Measurements from ENCODE around the gene PAPPA2.

Gene PAPPA2

GRCh38 chr1:176766779-176767178 lies 303.8 kb downstream of the PAPPA2 start:
- no peak for TF ChIP-seq CTCF (IDR thresholded peaks at IDR 0.05; ENCODE audit: low read length)
- no peak for TF ChIP-seq EZH2 (IDR thresholded peaks at IDR 0.05; ENCODE audit: borderline replicate concordance, low read length)
- no peaks in the 10 kb centered on the region for H3F3A ChIP-seq (ENCODE audit: insufficient read depth, low read length)
- no peaks in the 10 kb centered on the region for H3K27me3 ChIP-seq (ENCODE audit: insufficient read depth, low read length)
- H3K9me3 ChIP-seq (ENCODE audit: low read length), result no peaks in the 10 kb centered on the region
- no peak overlapping the region for H3K4me2 ChIP-seq (ENCODE audit: low read length)
- H3K9me2 ChIP-seq (ENCODE audit: low read depth, low read length), result no peaks in the 10 kb centered on the region
- no peak overlapping the region for H3K9ac ChIP-seq (ENCODE audit: low read length)
- no peak overlapping the region for H3K27ac ChIP-seq (ENCODE audit: low read depth, low read length, poor library complexity, severe bottlenecking)
- no peaks in the 10 kb centered on the region for H4K20me1 ChIP-seq (ENCODE audit: insufficient read depth, low read length)
- no peaks in the 10 kb centered on the region for H3K4me1 ChIP-seq (ENCODE audit: insufficient read depth, low read length, severe bottlenecking)
- H3K36me3 ChIP-seq (ENCODE audit: insufficient read depth, low read length), result no peaks in the 10 kb centered on the region
- no peak overlapping the region for H3K4me3 ChIP-seq (ENCODE audit: low read depth, low read length, poor library complexity, severe bottlenecking)
- no peak overlapping the region for H2AFZ ChIP-seq (ENCODE audit: low read length)
- H3K79me2 ChIP-seq (ENCODE audit: insufficient read depth, low read length), result no peaks in the 10 kb centered on the region

GRCh38 chr1:176767714-176768136 lies 304.8 kb downstream of the PAPPA2 start:
- H3K27ac ChIP-seq (ENCODE audit: low read depth, low read length, poor library complexity, severe bottlenecking), result no peak overlapping the region
- H2AFZ ChIP-seq (ENCODE audit: low read length), result no peak overlapping the region
- no peaks in the 10 kb centered on the region for H3K9me3 ChIP-seq (ENCODE audit: low read length)
- no peaks in the 10 kb centered on the region for H3F3A ChIP-seq (ENCODE audit: insufficient read depth, low read length)
- H3K9ac ChIP-seq (ENCODE audit: low read length), result no peak overlapping the region
- H3K27me3 ChIP-seq (ENCODE audit: insufficient read depth, low read length), result no peaks in the 10 kb centered on the region
- no peak for TF ChIP-seq CTCF (IDR thresholded peaks at IDR 0.05; ENCODE audit: low read length)
- no peak for TF ChIP-seq EZH2 (IDR thresholded peaks at IDR 0.05; ENCODE audit: borderline replicate concordance, low read length)
- H3K36me3 ChIP-seq (ENCODE audit: insufficient read depth, low read length), result no peaks in the 10 kb centered on the region
- no peak overlapping the region for H3K4me3 ChIP-seq (ENCODE audit: low read depth, low read length, poor library complexity, severe bottlenecking)
- no peaks in the 10 kb centered on the region for H3K4me1 ChIP-seq (ENCODE audit: insufficient read depth, low read length, severe bottlenecking)
- H3K9me2 ChIP-seq (ENCODE audit: low read depth, low read length), result no peaks in the 10 kb centered on the region
- H4K20me1 ChIP-seq (ENCODE audit: insufficient read depth, low read length), result no peaks in the 10 kb centered on the region
- H3K4me2 ChIP-seq (ENCODE audit: low read length), result no peak overlapping the region
- H3K79me2 ChIP-seq (ENCODE audit: insufficient read depth, low read length), result no peaks in the 10 kb centered on the region

- TF ChIP-seq EZH2 (IDR thresholded peaks at IDR 0.05; ENCODE audit: borderline replicate concordance, low read length) (no peak), CTCF (IDR thresholded peaks at IDR 0.05; ENCODE audit: low read length) (no peak)
- Histone ChIP-seq H3K9me2 (ENCODE audit: low read depth, low read length) (no peaks in the 10 kb centered on the region), H3K27me3 (ENCODE audit: insufficient read depth, low read length) (no peaks in the 10 kb centered on the region), H3K36me3 (ENCODE audit: insufficient read depth, low read length) (no peaks in the 10 kb centered on the region), H3K4me2 (ENCODE audit: low read length) (no peak overlapping the region), H3K4me1 (ENCODE audit: insufficient read depth, low read length, severe bottlenecking) (no peaks in the 10 kb centered on the region), H3K79me2 (ENCODE audit: insufficient read depth, low read length) (no peaks in the 10 kb centered on the region), H3F3A (ENCODE audit: insufficient read depth, low read length) (no peaks in the 10 kb centered on the region), H2AFZ (ENCODE audit: low read length) (no peak overlapping the region), H4K20me1 (ENCODE audit: insufficient read depth, low read length) (no peaks in the 10 kb centered on the region), H3K4me3 (ENCODE audit: low read depth, low read length, poor library complexity, severe bottlenecking) (no peak overlapping the region), H3K27ac (ENCODE audit: low read depth, low read length, poor library complexity, severe bottlenecking) (no peak overlapping the region), H3K9me3 (ENCODE audit: low read length) (no peaks in the 10 kb centered on the region), H3K9ac (ENCODE audit: low read length) (no peak overlapping the region)
Measured at GRCh38 chr1:176768532-176768931, 305.6 kb downstream of the PAPPA2 start.
